GM20431 (cell line): ENCODE data around the gene DNAJC5G.

Experiments used
- in situ Hi-C: fragments of 300-500 bp; cut with MseI, MboI; formaldehyde crosslinking; loops from one replicate; pipeline ENCODE4 v1.15.0; 2020; ENCODE audit warnings: low sequenced_read_pairs; ENCODE audit not compliant: unreplicated experiment

DNAJC5G gene, protein sequence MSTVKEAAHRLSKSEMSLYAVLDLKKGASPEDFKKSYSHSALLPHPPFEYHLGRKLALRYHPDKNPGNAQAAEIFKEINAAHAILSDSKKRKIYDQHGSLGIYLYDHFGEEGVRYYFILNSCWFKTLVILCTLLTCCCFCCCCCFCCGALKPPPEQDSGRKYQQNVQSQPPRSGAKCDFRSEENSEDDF

GRCh38 chr2:27275211-27276150 lies at the start of gene DNAJC5G:
Gene DNAJC5G, plus strand, starts transcription at chr2:27275433. Its CDS starts 1,296 bp downstream, at chr2:27276729.
- in situ Hi-C loops = loop anchor here (25.0 kb wide), 2 partner anchors 313 to 438 kb away; partner anchors contain the start of genes DPYSL5 and MAPRE3

DNA sequence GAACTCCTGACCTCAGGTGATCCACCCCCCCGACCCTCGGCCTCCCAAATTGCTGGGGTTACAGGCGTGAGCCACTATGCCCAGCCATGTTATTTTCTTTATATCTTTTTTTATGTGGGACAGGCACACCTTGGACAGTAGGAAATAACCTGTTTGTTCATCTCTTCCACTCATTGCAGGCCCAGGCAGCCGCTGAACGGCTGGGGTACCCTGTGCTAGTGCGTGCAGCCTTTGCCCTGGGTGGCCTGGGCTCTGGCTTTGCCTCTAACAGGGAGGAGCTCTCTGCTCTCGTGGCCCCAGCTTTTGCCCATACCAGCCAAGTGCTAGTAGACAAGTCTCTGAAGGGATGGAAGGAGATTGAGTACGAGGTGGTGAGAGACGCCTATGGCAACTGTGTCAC lies 49.7 kb upstream of the DNAJC5G start:
- in situ Hi-C loops = no loop called here

DNA sequence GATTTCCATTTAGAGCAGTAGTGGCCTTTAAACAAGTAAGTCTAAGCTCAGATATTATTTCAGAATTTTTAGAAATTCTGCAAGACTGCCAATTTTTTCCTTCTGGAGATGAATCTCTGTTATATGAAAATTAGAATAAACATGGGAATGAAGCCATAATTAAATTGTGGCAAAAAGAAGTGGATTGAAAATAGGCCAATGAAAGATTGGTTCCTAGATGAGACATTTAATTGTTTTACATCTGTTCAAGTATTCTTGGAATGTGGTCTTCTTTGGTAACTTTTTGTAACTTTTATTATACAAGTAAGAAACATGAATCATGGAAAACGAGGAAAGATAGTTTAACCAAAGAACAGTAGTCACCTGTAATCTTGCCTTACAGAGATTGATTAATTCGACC lies 47.7 kb upstream of the DNAJC5G start:
- in situ Hi-C loops = no loop called here

DNA sequence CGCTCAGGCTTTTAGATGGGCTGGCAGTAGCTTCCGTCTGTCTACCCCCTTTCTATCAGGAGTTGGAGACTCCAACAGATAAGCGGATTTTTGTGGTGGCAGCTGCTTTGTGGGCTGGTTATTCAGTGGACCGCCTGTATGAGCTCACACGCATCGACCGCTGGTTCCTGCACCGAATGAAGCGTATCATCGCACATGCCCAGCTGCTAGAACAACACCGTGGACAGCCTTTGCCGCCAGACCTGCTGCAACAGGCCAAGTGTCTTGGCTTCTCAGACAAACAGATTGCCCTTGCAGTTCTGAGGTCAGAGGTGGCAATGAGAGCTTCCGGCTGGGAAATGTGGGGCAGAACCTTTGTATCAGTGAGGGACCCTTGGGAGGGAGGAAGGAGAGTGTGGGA lies 43.3 kb upstream of the DNAJC5G start:
- in situ Hi-C loops = no loop called here

GRCh38 chr2:27233341-27233740 lies 41.9 kb upstream of the DNAJC5G start:
- in situ Hi-C loops = no loop called here

- in situ Hi-C loops = no loop called here
These were observed 39.1 kb upstream of the DNAJC5G start for GRCh38 chr2:27236136-27236535.

- in situ Hi-C loops = no loop called here
These were observed 38.6 kb upstream of the DNAJC5G start for GRCh38 chr2:27236626-27237025.

GRCh38 chr2:27237341-27237945 lies 37.8 kb upstream of the DNAJC5G start:
- in situ Hi-C loops = no loop called here

- in situ Hi-C loops = no loop called here
These were observed 36.3 kb upstream of the DNAJC5G start for GRCh38 chr2:27238976-27239375.

DNA sequence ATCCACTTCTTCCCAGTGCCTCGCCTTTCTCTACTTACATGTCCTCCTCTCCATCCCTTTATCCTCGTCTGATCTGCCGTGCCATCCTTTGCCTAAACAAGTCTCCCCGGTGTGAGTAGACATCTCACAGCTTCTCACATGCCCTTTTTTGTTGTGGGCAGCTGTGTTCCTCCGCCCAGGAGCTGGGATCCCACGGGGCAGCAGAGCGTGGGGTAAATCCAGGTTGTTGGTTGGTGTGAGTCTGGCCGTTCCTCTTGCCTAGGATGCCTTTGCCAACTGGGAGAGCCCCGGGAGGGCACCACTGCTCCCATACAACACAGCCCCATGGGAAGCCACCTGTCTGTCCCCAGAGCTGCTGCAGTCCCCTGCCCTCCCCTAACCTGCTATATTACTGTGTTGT lies 34.8 kb upstream of the DNAJC5G start:
- in situ Hi-C loops = no loop called here

GRCh38 chr2:27241761-27242613 lies 33.2 kb upstream of the DNAJC5G start:
- in situ Hi-C loops = no loop called here

DNA sequence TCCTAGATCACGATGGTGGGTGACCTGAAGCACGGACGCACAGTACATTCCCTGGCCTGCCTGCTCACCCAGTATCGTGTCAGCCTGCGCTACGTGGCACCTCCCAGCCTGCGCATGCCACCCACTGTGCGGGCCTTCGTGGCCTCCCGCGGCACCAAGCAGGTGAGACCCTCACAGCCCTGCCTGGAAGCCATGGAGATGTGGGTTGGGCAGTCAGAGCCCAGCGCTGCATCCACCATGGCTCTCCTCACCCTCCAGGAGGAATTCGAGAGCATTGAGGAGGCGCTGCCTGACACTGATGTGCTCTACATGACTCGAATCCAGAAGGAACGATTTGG lies 32.6 kb upstream of the DNAJC5G start:
- in situ Hi-C loops = no loop called here

- in situ Hi-C loops = no loop called here
These were observed 31.7 kb upstream of the DNAJC5G start for GRCh38 chr2:27243391-27244130.

GRCh38 chr2:27245116-27245515 lies 30.1 kb upstream of the DNAJC5G start:
- in situ Hi-C loops = no loop called here

- in situ Hi-C loops = no loop called here
These were observed 29.6 kb upstream of the DNAJC5G start for GRCh38 chr2:27245626-27246025.

DNA sequence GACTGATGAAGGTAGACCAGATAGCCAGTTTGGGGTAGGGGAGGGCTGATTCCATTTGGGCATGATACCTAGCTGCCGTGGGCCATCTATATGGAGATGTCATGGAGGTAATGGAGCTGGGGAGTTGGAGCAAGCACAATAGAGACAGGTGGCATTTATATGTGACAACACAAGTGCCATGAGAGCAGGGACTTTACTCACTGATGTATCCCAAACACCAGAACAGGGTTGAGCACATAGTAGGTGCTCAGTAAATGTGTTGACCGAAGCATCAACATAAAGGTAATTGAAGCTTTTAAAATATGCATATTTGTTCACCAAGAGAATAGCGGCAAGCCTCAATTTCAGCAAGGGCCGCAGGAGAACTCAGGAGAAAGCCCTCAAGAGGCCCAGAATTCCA lies 27.3 kb upstream of the DNAJC5G start:
- in situ Hi-C loops = no loop called here

GRCh38 chr2:27249159-27249890 lies 25.9 kb upstream of the DNAJC5G start:
- in situ Hi-C loops = no loop called here

DNA sequence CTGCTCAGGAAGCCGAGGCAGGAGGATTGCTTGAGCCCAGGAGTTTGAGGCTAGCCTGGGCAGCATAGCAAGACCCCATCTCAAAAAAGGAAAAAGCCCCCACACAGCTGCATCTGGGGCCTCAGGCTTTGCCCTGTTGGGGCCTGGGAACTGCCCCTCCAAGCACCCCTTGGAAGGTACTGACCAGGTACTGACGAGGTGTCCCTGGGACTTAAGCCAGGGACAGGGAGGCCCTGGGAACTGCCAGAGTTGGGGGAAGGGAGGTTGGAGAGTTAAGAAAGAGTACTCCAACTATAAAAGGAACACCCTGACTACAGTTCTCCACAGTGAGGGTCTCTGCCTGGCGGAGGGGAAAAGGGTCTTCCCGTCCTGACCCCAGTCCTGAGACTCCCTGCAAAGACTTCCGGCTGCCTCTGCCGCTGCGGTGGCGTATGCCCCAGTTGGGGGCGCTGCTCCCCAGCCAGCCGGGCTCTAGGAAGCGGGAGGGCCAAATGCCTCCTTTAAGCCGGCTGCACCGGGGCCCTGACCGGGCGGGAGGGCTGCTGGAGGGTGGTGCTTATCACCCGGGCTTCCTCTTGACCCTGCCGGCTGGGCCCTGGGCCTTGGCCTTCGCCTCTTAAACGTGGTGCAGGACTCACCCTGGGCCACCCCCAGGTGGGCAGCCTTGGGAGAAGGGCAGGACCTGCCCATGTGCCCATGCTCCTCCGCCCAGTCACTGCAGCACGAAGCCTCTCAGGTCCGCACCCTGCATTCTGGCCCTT lies 25.2 kb upstream of the DNAJC5G start:
- in situ Hi-C loops = no loop called here
